Retina (tissue), 1 donor: ENCODE measurements around the gene IL12A.
A peak's percentile ranks its signal among the peaks of the same experiment; 100 is the strongest.

Experiments
- DNase-seq: peaks from one replicate; pipeline ENCODE4 v3.0.0-alpha.2; 2016

The IL12A gene

DNA sequence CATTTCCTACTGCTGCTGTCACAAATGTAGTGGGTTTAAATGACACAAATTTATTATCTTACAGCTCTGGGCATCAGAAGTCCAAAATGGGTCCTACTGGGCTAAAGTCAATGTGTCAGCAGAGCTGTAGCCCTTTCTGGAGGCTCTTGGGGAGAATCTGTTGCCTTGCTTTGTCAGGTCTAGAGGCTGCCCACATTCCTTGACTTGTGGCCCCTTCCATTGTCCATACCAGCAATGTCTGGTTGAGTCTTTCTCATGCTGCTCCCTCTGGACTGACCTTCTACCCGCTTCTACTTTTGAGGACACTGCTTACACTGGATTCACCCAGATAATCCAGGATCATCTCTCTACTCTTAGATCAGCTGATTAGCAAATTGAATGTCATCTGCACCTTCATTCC lies 3.0 kb downstream of the IL12A start:
- DNase-seq = no peak

DNA sequence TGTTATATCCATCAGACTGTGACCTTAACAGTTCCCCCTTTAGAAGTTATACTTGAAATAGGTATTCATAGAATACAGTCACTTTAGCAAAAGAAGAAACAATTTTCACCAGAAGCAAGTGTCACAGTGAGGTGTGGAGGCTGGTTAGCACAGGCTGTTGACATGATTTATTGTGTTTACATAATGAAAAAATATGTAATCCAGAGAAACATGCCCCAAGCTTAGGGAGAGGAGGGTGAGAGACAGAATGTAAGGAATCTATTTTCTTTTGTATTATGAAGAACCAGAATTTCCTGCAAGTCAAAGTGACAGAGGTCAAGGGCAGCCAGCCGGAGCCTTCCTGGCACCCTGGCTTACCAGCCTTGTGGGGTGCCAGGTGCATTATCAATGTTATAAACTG lies 4.0 kb downstream of the IL12A start:
- DNase-seq = no peak

DNA sequence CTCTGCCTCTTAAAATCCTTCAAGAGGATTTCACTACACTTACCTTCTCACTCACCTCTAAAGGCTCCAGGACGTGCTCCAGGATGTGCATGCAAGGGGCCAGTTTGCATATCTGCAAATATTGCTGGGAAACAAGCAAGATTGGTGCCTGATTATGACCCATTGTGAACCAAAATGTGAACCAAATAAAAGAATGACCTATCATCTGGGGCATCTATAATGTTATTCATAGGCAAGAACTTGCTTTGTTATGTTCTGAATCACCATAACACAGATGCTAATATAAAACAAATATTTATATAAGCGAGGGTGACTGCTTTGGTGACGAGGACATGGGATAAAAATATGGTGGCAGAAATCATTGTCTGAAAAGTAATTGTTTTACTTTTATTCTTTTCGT lies 5.5 kb downstream of the IL12A start:
- DNase-seq = no peak

DNA sequence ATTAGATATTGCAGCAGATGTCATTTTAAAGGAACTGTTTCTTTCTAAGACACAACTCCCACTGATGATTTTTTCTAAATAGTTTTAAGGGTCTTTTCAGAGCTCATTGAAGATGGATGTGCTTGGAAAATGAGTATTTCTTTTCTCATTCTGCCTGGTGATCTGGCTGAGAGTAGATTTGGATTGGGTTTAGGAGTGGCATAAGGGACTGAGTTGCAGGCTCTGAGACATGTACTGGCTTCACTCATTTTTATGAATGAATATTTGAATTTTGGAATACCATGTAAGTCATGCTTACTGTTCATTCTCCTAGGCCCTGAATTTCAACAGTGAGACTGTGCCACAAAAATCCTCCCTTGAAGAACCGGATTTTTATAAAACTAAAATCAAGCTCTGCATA lies 6.5 kb downstream of the IL12A start:
- no peak for DNase-seq

DNA sequence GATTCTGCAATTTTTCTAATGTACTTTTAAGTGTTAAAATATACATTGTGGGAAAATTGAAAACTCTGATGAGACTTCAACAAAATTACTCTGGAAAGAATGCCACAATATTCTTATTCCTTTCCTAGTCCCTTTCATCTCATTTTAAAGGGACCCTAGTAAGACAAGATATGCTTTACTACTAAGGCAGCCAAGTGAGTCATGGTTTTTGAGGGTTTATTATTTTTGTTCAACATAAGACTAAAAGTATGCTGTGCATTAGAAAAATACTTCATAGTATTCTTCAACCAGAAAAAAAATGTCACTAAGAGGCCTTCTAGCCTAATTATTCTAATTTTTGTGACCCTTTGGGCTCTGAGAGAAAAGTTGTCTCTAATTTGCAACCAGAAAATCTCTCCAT lies 7.4 kb downstream of the IL12A start:
- DNase-seq = no peak

DNA sequence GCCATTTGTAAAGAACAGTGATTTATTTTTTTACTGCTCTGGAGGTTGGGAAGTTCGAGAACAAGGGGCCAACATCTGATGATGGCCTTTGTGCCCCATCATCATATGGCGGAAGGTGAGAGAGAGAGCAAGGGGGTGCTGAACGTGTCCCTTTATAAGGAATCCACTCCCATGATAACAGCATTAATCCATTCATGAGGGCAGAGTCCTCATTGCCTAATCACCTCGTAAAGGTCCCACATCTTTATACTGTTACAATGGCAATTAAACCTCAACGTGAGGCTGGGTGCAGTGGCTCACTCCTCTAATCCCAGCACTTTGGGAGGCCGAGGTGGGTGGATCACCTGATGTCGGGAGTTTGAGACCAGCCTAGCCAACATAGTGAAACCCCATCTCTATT lies 8.3 kb downstream of the IL12A start:
- DNase-seq = no peak

DNA sequence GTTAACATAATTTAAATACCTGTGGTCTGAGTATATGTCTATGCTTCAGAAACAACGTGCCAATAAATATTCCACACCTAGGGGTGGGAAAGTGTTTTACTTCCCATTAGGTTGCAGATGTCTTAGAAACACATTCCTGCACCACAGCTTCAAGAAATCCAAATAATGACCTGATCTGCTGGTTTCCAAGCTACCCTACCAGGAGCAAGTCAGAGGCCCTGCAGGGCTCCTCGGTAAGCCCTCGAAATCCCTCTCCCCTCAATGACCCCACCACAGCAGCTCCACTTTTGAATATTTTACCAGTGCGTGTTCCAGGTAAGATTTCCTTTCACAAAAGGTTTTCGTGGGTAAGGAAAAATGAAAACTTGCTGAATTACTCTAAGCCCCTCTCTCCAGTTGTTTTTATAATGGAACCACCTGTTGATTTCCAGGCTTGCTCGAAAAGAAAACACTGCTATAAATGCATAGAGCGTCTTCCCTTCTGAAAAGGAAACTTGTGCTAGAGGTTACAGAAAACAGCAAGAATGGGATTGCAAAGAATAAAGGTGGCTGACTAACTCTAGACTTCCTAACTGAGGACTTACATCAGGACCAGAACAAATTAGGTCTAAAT lies 12.6 kb downstream of the IL12A start:
- no peak for DNase-seq

DNA sequence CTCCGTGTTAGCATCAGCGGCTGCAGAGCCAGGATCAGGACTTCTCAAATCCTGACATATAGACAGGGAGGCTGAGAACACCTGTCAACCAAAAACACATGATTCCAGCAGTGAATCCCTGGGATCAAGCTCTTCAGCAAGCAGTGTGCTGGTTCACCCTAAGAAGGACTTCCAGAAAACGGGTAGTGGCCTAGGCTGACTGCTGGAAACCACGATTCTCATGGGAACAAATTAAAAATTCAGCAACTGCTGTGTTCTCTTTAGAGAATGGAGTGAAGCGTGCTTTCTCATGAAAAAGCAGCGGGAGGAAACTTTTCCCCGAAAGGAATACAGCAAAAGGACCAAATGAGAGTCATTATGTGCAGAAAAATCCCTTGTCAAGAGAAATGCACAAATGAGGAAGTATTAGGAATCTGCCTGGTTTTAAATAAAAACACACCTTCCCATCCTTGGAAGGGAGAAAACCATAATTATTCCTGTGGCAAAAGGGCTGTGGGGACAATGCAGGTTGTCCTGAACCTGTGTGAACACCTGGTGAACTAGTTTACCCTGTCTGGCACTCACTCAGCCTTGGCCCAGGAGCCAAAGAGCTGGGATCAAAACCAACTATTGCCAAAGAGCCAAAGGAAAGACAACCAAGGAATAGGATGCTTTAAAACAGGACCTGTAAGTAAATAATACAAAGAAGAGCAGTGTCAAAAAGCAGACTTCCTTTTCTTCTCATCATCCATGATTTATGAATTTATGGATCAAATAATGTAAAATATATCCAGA lies 13.4 kb downstream of the IL12A start:
- DNase-seq = no peak

DNA sequence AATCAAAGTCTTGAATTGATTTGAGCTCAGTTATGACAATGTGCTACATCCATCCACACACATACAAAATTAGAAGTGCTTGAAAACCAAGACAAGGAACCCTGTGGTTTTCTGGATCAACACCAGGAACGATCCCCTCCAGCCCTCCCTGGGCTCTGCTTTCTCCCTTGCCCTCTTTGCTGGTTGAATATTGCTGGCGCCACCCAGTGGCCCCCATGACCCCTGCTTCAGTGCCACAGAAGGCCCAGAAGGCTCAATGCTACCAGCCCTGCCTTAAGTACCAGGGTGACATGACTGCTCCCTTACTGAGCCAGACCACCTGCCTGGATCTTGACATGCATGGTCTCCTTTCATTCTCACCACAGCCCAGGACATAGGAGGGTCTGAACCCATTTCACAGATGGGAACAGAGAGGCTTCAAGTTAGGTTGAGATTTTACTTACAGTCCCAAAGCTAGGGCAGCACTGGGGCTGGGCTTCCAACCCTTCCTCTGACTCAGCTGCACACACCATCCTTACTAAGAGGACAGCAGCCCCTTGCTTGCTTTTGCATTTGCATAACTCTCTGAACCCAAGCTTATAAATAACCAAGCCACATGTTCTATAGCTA lies 15.0 kb downstream of the IL12A start:
- peak; percentile 58 for DNase-seq

DNA sequence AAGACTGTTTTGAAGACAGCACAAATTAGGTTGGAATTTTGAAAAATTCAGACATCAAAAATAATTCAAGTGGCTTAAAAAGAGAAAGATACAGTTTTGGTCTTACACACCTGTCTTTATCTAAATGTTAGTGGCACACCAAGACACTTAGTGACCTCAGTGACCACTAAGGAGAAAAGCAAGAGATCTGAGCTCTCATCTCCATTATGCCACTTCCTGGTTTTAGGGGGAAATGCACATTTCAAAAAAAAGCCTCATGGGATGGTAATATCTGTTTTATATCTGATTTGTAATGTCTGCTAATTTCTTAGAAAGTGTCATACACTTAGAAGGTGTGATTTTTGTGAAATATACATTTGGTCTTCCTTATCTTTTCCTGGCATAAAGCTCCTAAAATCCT lies 16.4 kb downstream of the IL12A start:
- DNase-seq = no peak

DNA sequence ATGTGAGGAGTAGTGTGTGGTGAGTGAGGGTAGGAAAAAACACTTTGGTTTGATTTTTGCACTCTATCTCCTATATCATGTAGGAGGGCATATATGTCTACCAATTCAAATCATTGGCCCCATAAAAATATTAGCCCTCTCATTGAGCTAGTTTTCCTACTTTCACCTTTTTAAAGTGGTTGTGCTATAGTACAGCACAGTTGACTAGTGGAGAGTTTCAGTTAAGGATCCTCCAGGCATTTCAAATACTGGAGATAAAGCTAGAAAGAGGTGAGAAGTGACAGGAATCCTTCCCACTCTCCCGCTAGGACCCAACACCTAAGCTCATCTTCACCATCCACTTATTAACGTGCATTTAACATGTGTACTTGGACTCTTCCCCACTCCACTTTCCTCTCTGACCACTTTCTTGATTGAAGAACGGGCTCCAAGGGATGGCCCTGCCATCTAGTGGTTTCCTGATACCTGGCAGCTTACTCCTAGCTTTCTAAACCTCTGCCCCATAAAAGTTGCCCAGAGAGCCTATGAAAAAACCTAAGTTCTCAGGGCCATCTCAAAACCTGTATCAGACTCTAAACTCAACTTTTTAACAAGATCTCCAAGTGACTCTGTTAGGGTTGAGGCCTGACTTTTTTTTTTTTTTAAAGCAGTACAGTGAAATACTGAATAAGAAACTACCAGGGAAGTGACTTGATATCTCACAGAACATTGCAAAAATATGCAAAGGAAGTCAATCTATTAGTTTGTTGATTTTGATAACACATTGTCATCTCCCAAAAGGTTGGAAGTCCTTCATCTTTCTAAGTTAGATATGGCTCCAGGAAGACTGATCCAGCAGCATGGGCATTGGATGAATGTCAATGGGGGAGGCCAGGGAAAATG lies 17.9 kb downstream of the IL12A start:
- DNase-seq = peak; percentile 68

DNA sequence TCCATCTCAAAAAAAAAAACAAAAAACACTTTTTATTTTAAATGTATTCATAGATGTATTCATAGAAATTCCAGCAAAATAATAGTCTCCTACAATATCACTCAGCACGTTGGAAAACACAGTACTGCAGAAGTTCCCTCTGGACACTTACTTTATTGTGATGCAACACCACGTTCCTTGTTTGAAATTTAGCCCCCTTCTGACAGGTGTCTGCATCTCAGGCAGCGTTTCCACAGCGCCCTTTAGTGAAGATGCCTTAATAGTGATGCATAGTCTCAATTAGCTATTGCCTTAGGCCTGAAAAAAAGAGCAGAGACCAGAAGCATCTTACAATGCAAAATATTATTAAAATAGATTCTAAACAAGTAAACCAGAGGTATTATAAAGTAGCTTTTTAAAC lies 20.3 kb downstream of the IL12A start:
- no peak for DNase-seq

DNA sequence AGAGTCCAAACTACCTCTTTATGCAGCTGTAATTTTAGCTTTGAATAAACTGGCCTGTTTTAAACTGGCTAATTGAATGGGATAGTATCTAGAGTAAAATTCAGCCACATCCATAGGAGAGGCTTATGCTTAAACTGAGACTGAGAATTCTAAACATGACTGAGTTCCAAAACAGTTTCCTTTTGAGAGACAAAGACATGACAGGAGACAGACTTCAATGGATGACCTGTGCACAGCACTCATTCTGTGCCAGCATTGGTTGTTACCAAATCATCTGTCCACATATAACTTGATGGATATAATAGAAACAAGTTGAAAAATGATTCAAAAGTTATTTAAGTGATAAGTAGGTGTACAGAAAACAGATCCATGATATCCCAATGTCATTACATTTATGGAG lies 20.9 kb downstream of the IL12A start:
- DNase-seq = no peak

DNA sequence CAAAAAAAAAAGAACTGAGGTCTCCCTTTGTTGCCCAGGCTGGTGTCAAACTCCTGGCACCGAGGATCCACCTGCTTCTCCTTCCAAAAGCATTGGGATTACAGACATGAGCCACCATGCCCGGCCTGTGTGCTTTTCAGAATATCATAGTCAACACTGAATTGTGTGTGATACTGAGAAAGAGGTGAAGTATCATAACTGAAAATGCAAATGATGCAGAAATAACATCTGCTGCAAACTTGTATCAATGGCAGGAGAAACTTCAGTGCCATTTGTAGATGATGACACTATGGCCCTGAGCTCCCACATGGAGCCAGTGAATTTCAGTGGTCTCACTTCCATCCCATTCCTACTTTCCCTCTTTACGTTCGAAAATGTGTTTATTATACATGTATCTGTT lies 21.9 kb downstream of the IL12A start:
- no peak for DNase-seq

DNA sequence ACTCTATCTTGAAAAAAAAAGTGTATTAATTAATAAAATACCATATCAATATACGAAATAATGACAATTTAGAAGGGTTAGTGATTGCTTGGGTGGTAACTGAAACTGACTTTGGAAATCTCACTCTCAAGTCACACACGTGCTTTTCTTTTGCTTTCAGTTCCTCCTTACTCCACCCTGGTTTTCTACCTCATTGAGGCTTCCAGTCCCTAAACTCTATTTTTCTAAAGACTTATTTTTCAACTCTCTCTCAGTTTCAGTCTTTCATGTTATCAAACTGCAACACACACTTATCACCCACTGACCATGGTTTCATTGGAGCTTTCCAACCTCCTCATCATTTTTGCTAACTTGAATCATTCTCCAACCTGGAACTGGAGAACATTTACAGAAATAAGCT lies 23.5 kb downstream of the IL12A start:
- DNase-seq = no peak

DNA sequence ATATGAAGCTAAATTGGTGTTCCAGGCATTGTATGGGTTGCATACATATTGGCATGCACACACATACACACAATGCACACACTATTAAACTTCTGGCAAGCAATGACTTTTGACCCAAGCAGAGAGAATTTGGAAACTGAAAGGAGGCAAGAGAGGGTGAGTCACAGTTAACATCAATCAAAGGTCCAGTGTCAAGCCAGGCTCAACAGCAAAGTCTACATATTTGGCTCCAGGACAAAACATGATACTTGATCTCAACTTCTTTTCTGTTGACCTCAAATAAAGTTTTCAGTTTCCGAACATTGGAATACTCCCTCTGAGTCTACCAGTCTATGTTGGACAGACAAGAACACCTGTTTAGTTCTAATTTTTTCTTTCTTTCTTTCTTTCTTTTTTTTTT lies 28.3 kb downstream of the IL12A start:
- no peak for DNase-seq

DNA sequence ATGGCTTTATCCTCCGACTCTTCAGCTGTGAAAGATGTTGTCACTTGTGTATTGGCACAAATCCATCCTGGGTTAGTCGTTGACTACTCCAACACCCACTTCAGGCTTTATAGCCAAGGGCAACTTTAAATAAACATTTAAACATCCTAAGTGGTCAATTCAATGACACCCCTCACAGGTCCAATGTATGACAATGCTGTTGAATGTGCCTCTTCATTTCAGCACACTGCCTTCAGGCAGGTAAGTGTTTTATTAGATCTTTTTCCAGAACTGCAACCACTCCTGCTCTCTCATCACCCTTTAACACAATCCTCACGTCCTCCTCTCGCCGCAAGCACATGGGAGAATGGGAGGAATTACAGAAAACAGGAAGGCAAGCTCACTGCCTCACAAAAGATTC lies 30.3 kb downstream of the IL12A start:
- DNase-seq = no peak

DNA sequence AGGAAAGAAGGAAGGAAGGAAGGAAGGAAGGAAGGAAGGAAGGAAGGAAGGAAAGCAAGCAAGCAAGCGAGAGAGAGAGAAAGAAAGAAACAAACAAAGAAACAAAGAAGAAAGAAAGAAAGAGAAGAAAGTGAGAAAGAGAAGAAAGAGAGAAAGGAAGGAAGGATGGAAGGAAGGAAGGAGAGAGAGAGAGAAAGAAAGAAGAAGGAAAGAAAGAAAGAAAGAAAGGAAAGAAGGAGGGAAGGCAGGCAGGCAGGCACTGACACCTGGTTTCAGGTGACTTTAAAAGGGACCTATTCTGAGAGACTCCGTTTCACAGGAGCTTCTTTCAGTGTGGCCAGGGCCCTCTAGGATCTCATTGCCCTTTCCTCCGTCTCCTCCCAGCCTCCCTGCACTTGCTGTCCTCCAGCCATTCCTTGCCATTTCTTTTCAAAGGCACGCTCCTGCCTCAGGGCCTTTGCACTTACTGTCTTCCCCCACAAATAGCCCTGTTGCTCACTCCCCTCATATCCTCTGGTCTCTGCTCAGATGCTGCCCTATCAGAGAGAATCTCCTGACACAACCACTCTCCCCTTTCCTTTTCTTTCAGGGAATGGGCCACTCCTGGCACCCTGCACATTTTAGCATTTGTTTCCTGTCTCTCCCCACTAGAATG lies 31.5 kb downstream of the IL12A start:
- no peak for DNase-seq

DNA sequence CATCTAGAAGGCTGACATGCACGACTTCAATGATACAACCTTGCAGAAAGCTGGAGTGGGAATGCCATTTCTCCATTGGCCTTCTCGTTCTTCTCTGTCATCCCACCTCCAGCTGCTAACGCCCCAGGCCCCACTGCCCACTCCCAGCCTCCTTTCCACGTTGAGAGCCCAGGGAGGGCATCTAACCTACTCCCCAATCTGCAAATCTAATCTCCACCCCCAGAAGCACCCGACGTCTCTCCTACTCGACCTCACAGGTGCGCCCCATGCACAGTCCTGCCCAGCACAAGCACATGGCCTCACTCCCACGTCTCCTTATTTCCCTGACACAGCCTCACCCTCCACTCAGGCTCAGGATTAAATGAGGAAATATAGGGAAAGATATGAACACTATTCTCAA lies 33.4 kb downstream of the IL12A start:
- no peak for DNase-seq

DNA sequence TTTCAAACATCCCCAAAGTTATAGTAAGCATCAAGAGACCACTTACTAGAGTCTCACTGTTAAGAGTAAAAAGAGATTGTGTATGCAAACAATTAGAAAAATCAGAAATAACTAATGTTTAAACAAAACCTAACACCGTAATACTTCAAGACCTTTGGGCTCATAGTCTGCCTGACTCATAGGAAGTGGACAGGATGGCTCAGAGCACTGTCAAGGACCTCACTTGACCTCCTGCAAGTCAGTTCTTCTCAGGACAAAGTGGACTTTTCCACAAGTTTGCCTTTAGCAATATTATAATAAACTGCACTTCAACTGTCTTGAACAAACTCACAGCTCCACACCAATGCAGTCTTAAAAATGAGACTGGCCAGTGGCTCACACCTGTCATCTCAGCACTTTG lies 34.8 kb downstream of the IL12A start:
- DNase-seq = no peak

DNA sequence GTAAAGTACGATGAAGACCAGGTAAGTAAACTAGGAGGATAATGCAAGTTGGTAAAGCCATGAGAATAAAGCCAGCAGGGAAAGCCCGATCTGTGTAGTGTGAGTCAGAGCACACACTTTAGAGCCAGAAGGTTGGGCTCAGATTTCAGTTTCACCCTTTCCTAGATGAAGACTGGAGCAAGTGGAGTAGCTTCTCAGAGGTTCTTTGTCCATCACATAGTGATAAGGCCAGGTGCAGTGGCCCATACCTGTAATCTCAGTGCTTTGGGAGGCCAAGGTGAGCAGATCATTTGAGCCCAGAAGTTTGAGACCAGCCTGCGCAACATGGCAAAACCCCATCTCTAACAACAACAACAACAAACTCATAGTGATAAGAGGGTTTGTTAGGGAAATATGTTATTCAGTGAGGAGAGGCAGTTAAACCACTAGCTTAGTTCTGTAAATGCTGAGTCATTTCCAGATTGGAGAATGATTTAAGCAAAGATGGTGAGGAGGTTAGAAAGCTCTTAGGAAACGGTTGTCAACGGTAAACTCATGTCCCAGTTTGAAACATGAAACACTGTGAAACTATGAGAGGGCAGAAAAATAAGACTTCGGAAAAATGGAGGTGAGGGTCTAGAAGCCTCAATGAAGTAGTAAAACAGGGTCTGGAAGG lies 39.0 kb downstream of the IL12A start:
- DNase-seq = no peak

DNA sequence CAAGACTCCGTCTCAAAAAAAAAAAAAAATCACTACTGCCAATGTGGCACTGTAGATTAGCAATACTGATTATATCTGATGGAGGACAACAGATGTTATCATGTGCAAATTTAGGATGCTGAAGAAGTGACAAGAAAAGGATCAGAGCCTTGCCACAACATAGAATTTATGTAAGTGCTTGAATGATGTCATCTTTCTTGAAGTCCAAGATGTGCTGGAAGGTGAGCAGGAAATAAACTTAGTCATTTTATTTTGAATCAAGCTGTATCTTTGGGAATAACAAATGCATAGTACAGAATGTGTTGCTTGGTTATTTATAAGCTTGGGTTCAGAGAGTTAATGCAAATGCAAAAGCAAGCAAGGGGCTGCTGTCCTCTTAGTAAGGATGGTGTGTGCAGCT lies 47.1 kb downstream of the IL12A start:
- no peak for DNase-seq
